Caco-2 (cell line): ENCODE measurements around the gene TCAP. TPM values are rescaled to one million over a fixed set of nuclear protein-coding genes. Genes with fewer than 3 reads are reported as not detected.

ENCODE experiments used
- BruUV-seq: library from RNA; stranded (reverse); fragments of 400-500 nt; replicated peaks from 2 replicates; lab custom pipeline; 2021; lab: Mats Ljungman, UMichigan
- CTCF ChIA-PET: fragments of 300-600 bp; sonication (Branson Sonifier 250); formaldehyde crosslinking; loops from one replicate; lab custom pipeline; 2022; ENCODE audit warnings: antibody characterized with exemption; lab: Charles Lee
- POLR2A ChIA-PET: fragments of 300-600 bp; sonication (Branson Sonifier 250); formaldehyde crosslinking; loops from one replicate; lab custom pipeline; 2022; ENCODE audit warnings: antibody characterized with exemption; lab: Charles Lee
- DNase-seq, 2 experiments: peaks; one replicate each; pipeline versions ENCODE4 v3.0.0 to v3.0.0-alpha.2; 2020 to 2022
- H3K27me3 ChIP-seq: replicated peaks from 2 replicates; pipeline ENCODE4 v1.6.0; 2011; ENCODE audit warnings: low read length; ENCODE audit not compliant: control insufficient read depth, insufficient read depth
- H3K36me3 ChIP-seq: 2 replicates; pipeline ENCODE4 v1.5.1; 2011; ENCODE audit warnings: low read length; ENCODE audit not compliant: control insufficient read depth, insufficient read depth
- H3K4me1 ChIP-seq: fragments of 250-450 bp; sonication (Bioruptor Pico); 2 replicates; pipeline ENCODE4 v1.5.1; 2020; ENCODE audit warnings: mild to moderate bottlenecking
- H3K4me3 ChIP-seq: 2 replicates; pipeline ENCODE4 v1.5.1; 2011; ENCODE audit warnings: low read depth, mild to moderate bottlenecking, control low read depth, low read length
- H3K9me3 ChIP-seq: fragments of 250-450 bp; sonication (Bioruptor Pico); 2 replicates; pipeline ENCODE4 v1.5.1; 2020; ENCODE audit warnings: mild to moderate bottlenecking, moderate library complexity
- H3K27ac Mint-ChIP-seq: one replicate; pipeline ENCODE4 v1.8.0; 2022; ENCODE audit warnings: mixed read lengths; ENCODE audit not compliant: unreplicated experiment
- H3K27me3 Mint-ChIP-seq: one replicate; pipeline ENCODE4 v1.8.0; 2022; ENCODE audit warnings: mixed read lengths; ENCODE audit not compliant: insufficient read depth, unreplicated experiment
- H3K36me3 Mint-ChIP-seq: one replicate; pipeline ENCODE4 v1.8.0; 2022; ENCODE audit warnings: mild to moderate bottlenecking, mixed read lengths; ENCODE audit not compliant: insufficient read depth, unreplicated experiment
- H3K4me1 Mint-ChIP-seq: one replicate; pipeline ENCODE4 v1.8.0; 2022; ENCODE audit warnings: low read depth, mixed read lengths; ENCODE audit not compliant: unreplicated experiment
- H3K4me3 Mint-ChIP-seq: one replicate; pipeline ENCODE4 v1.8.0; 2022; ENCODE audit warnings: mild to moderate bottlenecking, moderate library complexity, mixed read lengths; ENCODE audit not compliant: unreplicated experiment
- H3K9me3 Mint-ChIP-seq: one replicate; pipeline ENCODE4 v1.8.0; 2022; ENCODE audit warnings: mixed read lengths; ENCODE audit not compliant: unreplicated experiment
- intact Hi-C: fragments of 100-400 bp; cut with micrococcal nuclease; formaldehyde crosslinking; loops from one replicate; pipeline ENCODE4 v1.10.0; 2022; ENCODE audit not compliant: unreplicated experiment
- total RNA-seq: library from RNA; stranded (reverse); gene quantifications from 2 replicates; pipeline ENCODE4 v1.2.3, GENCODE V29; 2022
- TF ChIP-seq, protein P1 (sequence below), 2 experiments: fragments of 200-600 bp in 1 of 2; IDR thresholded peaks; 1 replicate in 1 of 2; 2 replicates in 1 of 2; pipeline versions ENCODE4 v1.5.1 to v1.8.0; 2011 to 2022; ENCODE audit warnings: antibody characterized with exemption in 1 of 2, control low read depth in 1 of 2, inconsistent platforms in 1 of 2, low read depth in 1 of 2, low read length in 1 of 2, mild to moderate bottlenecking in 1 of 2, moderate library complexity in 1 of 2; ENCODE audit not compliant: insufficient read depth in 1 of 2, severe bottlenecking in 1 of 2, unreplicated experiment in 1 of 2

The TCAP gene
- total RNA-seq, 1 experiment from 2014 or later = 1.6 TPM

DNA sequence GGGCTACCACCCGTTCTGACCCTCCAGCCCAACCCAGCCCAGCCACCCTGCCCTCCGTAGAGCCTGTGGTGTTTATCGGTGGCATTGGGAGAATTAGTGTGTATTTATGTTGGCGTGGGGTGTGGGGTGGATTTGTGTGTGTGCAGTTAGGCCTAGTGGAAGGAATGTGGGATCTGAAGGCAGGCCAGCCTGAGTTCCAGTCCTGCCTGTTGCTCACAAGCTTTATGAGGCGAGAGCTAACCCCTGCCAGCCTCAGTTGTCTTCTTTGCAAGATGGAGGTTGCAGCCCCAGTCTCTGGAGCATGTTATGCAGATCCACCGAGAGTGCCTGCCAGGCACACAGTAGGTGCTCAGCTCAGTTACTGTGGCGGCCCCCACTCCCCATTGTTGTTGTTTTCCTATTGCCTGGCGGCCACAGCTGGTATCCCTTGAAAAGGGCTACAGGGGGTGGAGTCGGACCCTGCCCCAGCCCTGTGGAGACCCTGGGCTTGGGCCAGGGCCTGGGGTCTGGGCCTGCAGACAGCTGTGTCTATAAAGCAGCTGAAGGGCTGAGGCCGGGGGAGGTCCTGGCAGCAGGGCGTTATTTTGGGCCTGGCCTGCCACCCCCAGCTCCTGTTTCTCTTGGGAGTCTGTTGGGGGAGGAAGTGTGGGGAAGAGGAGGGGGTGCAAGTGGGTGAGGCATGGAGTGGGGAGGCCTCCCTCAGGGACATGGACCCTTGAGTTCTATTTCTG, 39.8 kb downstream of the TCAP start:
- Histone ChIP-seq H3K36me3 (peaks cover 5% of the 10 kb centered on the region), H3K4me3 (no peak overlapping the region), H3K27me3 (no peaks in the 10 kb centered on the region), H3K9me3 (no peaks in the 10 kb centered on the region), H3K4me1 (peaks cover 38% of the 10 kb centered on the region)
- H3K4me1 Mint-ChIP-seq = peaks cover 17% of the 10 kb centered on the region
- ChIA-PET POLR2A (no interaction called here), CTCF (interaction anchor here (0.9 to 1.1 kb wide), 3 partner anchors 10 to 24 kb away, joined by 3 to 6 read pairs (median 3); no protein-coding TSS in a partner anchor)
- BruUV-seq = no TSS peak
- no peak for DNase-seq
- intact Hi-C loops = no loop called here
- no peaks in the 10 kb centered on the region for H3K27me3 Mint-ChIP-seq
- H3K4me3 Mint-ChIP-seq = no peak overlapping the region
- peak overlapping the region; percentile 76 for H3K27ac Mint-ChIP-seq
- TF ChIP-seq, protein P1, sequence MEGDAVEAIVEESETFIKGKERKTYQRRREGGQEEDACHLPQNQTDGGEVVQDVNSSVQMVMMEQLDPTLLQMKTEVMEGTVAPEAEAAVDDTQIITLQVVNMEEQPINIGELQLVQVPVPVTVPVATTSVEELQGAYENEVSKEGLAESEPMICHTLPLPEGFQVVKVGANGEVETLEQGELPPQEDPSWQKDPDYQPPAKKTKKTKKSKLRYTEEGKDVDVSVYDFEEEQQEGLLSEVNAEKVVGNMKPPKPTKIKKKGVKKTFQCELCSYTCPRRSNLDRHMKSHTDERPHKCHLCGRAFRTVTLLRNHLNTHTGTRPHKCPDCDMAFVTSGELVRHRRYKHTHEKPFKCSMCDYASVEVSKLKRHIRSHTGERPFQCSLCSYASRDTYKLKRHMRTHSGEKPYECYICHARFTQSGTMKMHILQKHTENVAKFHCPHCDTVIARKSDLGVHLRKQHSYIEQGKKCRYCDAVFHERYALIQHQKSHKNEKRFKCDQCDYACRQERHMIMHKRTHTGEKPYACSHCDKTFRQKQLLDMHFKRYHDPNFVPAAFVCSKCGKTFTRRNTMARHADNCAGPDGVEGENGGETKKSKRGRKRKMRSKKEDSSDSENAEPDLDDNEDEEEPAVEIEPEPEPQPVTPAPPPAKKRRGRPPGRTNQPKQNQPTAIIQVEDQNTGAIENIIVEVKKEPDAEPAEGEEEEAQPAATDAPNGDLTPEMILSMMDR (IDR thresholded peaks at IDR 0.05; ENCODE audit: insufficient read depth in 1 of 2, low read depth in 1 of 2, low read length in 1 of 2, severe bottlenecking in 1 of 2, unreplicated experiment in 1 of 2) = no peak
- peaks cover 32% of the 10 kb centered on the region for H3K36me3 Mint-ChIP-seq
- no peaks in the 10 kb centered on the region for H3K9me3 Mint-ChIP-seq

DNA sequence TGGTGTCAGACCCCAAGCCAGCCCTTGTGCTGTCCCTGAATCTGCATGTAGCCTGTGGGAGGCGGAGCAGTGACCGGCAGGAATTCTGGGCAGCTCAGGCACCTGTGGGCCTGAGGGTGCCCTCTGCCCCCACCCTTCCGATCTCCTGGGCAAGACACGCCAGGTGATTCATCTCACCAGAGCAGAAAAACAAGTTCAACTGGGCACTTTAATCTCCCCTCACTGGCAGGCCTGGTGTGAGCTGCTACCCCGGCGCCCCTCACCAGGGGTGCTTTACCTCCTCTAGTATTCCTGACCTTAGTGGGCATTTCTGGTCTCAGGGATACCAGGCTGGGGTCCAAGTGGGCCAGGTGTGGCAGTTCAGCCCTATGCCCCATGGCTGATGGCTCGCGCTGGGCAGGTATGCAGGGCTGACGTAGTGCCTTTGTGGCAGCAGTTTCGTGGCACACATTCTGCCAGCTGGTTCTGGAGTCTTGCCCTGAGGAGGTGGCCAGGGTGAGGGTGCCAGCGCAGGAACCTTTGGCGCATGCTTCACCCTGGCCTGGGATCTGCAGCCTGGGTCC, 40.7 kb downstream of the TCAP start:
- ChIA-PET POLR2A (no interaction called here), CTCF (no interaction called here)
- peaks cover 5% of the 10 kb centered on the region for H3K36me3 ChIP-seq
- TF ChIP-seq, protein P1 (IDR thresholded peaks at IDR 0.05; ENCODE audit: insufficient read depth in 1 of 2, low read depth in 1 of 2, low read length in 1 of 2, severe bottlenecking in 1 of 2, unreplicated experiment in 1 of 2) = no peak
- Mint-ChIP-seq H3K27me3 (no peaks in the 10 kb centered on the region), H3K9me3 (no peaks in the 10 kb centered on the region), H3K4me1 (peaks cover 17% of the 10 kb centered on the region), H3K36me3 (peaks cover 41% of the 10 kb centered on the region), H3K27ac (no peak overlapping the region), H3K4me3 (no peak overlapping the region)
- no peaks in the 10 kb centered on the region for H3K9me3 ChIP-seq
- peak in 1 of 2 experiments; percentile 39 for DNase-seq
- intact Hi-C loops = no loop called here
- no peaks in the 10 kb centered on the region for H3K27me3 ChIP-seq
- peaks cover 38% of the 10 kb centered on the region for H3K4me1 ChIP-seq
- no peak overlapping the region for H3K4me3 ChIP-seq
- no TSS peak for BruUV-seq

DNA sequence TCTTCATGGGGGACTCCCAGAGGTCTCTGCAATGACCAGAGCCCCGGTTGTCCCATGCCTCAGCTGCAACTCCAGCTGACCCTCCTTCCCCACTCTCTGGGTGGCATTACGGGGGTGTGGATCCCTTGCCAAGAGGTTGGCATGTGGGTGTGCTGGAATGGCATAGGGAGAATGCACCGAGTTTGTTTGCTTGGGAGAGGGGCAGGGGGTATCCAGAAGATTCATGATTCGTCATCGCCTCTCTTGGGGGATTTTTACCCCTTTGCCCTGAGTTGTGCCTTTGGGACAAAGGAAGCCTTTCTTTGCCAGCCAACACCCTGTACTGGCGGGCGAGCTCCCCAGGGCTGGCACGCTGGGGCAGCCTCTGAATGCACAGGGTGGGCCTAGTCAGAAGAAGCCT, 41.2 kb downstream of the TCAP start:
- H3K4me3 Mint-ChIP-seq = no peak overlapping the region
- H3K27me3 Mint-ChIP-seq = no peaks in the 10 kb centered on the region
- TF ChIP-seq, protein P1 (IDR thresholded peaks at IDR 0.05; ENCODE audit: insufficient read depth in 1 of 2, low read depth in 1 of 2, low read length in 1 of 2, severe bottlenecking in 1 of 2, unreplicated experiment in 1 of 2) = no peak
- ChIA-PET CTCF (interaction anchor here (1.2 kb wide), 1 partner anchor 23 kb away, joined by 4 read pairs; the partner anchor contains the start of gene MIEN1), POLR2A (no interaction called here)
- no peaks in the 10 kb centered on the region for H3K9me3 Mint-ChIP-seq
- no peak overlapping the region for H3K4me3 ChIP-seq
- no TSS peak for BruUV-seq
- peaks cover 5% of the 10 kb centered on the region for H3K36me3 ChIP-seq
- H3K27ac Mint-ChIP-seq = no peak overlapping the region
- peaks cover 46% of the 10 kb centered on the region for H3K36me3 Mint-ChIP-seq
- peaks cover 13% of the 10 kb centered on the region for H3K4me1 Mint-ChIP-seq
- peaks cover 33% of the 10 kb centered on the region for H3K4me1 ChIP-seq
- H3K9me3 ChIP-seq = no peaks in the 10 kb centered on the region
- intact Hi-C loops = no loop called here
- no peak for DNase-seq
- no peaks in the 10 kb centered on the region for H3K27me3 ChIP-seq
